Measurements from ENCODE around the gene CDYL. TPM values are rescaled to one million over a fixed set of nuclear protein-coding genes. Genes with fewer than 3 reads are reported as not detected.

CDYL gene
- total RNA-seq, 1 experiment from 2014 or later, result 38.4 TPM

DNA sequence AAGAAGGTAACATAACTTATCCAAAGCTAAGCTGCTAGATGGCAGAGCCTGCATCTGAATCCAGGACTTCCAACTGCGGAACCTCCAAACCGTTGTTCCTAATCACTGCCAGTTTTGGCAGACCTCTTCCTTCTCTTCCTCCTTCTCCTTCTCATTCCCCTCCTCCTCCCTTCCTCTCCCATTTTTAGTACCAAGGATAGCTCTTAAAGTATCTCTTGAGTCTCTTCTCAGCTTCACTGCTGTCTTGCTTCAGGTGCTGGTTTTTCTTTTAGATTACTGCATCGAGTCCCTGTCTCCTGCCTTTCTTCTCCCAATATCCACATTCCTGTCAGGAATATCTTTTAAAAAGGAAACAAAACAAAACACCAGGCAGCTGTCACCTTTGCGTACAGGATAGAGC lies 77.1 kb downstream of the CDYL start:
- no TSS peak for BruUV-seq (replicated peaks)
- Histone ChIP-seq H3K79me2 (ENCODE audit: low read length) (peaks cover 99% of the 10 kb centered on the region), H3K4me1 (ENCODE audit: insufficient read depth, low read length) (peaks cover 26% of the 10 kb centered on the region), H3K9me2 (replicated peaks; ENCODE audit: low read length) (no peaks in the 10 kb centered on the region), H4K20me1 (ENCODE audit: low read length) (peaks cover 77% of the 10 kb centered on the region), H3K36me3 (ENCODE audit: low read depth, low read length) (peaks cover 2% of the 10 kb centered on the region; the same call in 1 of the 2 replicates), H3K9me3 (ENCODE audit: low read length) (no peaks in the 10 kb centered on the region), H3K9ac (ENCODE audit: low read length) (no peak overlapping the region), H3K4me3 (ENCODE audit: low read length) (no peak overlapping the region), H2AFZ (ENCODE audit: low read length) (no peak overlapping the region), H3K27me3 (ENCODE audit: low read length) (no peaks in the 10 kb centered on the region), H3K4me2 (ENCODE audit: low read length) (peak overlapping the region; percentile 7), H3K27ac (ENCODE audit: low read length) (peak overlapping the region; percentile 22), H3F3A (ENCODE audit: low read length, unreplicated experiment) (no peaks in the 10 kb centered on the region)
- peak; percentile 12 for DNase-seq
- POLR2A ChIA-PET (ENCODE audit: unreplicated experiment), result interaction anchor here (0.7 kb wide), 1 partner anchor 49 kb away, joined by 3 read pairs; no protein-coding TSS in a partner anchor
- CTCF ChIA-PET, result no interaction called here
- intact Hi-C loops (cut with micrococcal nuclease), result no loop called here
- ATAC-seq, result no peak
- TF ChIP-seq, protein P1, sequence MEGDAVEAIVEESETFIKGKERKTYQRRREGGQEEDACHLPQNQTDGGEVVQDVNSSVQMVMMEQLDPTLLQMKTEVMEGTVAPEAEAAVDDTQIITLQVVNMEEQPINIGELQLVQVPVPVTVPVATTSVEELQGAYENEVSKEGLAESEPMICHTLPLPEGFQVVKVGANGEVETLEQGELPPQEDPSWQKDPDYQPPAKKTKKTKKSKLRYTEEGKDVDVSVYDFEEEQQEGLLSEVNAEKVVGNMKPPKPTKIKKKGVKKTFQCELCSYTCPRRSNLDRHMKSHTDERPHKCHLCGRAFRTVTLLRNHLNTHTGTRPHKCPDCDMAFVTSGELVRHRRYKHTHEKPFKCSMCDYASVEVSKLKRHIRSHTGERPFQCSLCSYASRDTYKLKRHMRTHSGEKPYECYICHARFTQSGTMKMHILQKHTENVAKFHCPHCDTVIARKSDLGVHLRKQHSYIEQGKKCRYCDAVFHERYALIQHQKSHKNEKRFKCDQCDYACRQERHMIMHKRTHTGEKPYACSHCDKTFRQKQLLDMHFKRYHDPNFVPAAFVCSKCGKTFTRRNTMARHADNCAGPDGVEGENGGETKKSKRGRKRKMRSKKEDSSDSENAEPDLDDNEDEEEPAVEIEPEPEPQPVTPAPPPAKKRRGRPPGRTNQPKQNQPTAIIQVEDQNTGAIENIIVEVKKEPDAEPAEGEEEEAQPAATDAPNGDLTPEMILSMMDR (conservative IDR thresholded peaks at IDR 0.05; ENCODE audit: low read depth, low read length), result no peak
- TF ChIP-seq EZH2phosphoT487 (IDR thresholded peaks at IDR 0.05; ENCODE audit: borderline replicate concordance, low read length), result no peak
- TF ChIP-seq EZH2 (IDR thresholded peaks at IDR 0.05; ENCODE audit: low read length, unreplicated experiment), result no peak

DNA sequence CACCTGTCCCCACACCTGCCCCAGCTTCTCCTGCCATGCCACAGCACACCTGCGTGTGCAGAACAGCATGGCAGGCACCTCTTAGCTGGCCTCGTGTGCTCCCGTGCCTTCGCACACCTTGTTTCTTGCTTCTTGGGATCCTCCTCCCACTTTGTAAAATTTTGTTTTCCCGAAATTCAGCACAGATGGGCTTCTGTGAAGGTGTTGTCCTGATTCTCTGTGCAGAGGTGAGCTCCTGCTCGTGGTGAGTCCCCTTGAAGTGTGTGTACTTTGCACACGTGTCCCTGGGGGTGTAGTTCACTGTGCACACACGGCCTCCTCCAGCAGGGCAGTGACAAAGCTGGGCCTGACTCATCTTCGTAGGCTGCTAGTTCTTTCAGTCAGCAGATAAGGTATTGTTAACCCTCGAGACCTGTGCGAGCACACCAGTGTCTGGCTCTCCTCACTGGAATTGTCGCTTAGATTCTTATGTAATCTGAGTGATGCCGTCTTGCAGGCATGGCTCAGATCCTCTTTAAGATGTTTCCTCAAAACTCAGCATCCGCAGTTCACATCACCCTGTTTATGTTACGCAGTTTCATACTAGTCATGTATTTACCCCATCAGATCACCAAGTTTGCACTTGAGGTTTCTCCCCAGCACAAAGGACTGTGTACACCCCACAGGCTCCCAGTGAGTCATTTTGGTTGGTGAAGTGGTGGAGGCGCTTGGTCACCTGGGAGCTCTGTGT lies 77.7 kb downstream of the CDYL start:
- peak overlapping the region; percentile 22 for H3K27ac ChIP-seq (ENCODE audit: low read length)
- H3K9me2 ChIP-seq (replicated peaks; ENCODE audit: low read length), result no peaks in the 10 kb centered on the region
- CTCF ChIA-PET, result no interaction called here
- peaks cover 99% of the 10 kb centered on the region for H3K79me2 ChIP-seq (ENCODE audit: low read length)
- peak overlapping the region; percentile 7 for H3K4me2 ChIP-seq (ENCODE audit: low read length)
- DNase-seq (peak; percentile 58), ATAC-seq (peak; percentile 80)
- peaks cover 20% of the 10 kb centered on the region for H3K4me1 ChIP-seq (ENCODE audit: insufficient read depth, low read length)
- no peak overlapping the region for H3K4me3 ChIP-seq (ENCODE audit: low read length)
- BruUV-seq (replicated peaks), result no TSS peak
- H3K9ac ChIP-seq (ENCODE audit: low read length), result no peak overlapping the region
- intact Hi-C loops (cut with micrococcal nuclease), result no loop called here
- peaks cover 2% of the 10 kb centered on the region; the same call in 1 of the 2 replicates for H3K36me3 ChIP-seq (ENCODE audit: low read depth, low read length)
- peaks cover 75% of the 10 kb centered on the region for H4K20me1 ChIP-seq (ENCODE audit: low read length)
- POLR2A ChIA-PET (ENCODE audit: unreplicated experiment), result interaction anchor here (0.7 kb wide), 1 partner anchor 48 kb away, joined by 3 read pairs; no protein-coding TSS in a partner anchor
- TF ChIP-seq, protein P1 (conservative IDR thresholded peaks at IDR 0.05; ENCODE audit: low read depth, low read length), result no peak
- TF ChIP-seq EZH2phosphoT487 (IDR thresholded peaks at IDR 0.05; ENCODE audit: borderline replicate concordance, low read length), result no peak
- no peak for TF ChIP-seq EZH2 (IDR thresholded peaks at IDR 0.05; ENCODE audit: low read length, unreplicated experiment)
- no peaks in the 10 kb centered on the region for H3F3A ChIP-seq (ENCODE audit: low read length, unreplicated experiment)
- H3K27me3 ChIP-seq (ENCODE audit: low read length), result no peaks in the 10 kb centered on the region
- H3K9me3 ChIP-seq (ENCODE audit: low read length), result no peaks in the 10 kb centered on the region
- no peak overlapping the region for H2AFZ ChIP-seq (ENCODE audit: low read length)

DNA sequence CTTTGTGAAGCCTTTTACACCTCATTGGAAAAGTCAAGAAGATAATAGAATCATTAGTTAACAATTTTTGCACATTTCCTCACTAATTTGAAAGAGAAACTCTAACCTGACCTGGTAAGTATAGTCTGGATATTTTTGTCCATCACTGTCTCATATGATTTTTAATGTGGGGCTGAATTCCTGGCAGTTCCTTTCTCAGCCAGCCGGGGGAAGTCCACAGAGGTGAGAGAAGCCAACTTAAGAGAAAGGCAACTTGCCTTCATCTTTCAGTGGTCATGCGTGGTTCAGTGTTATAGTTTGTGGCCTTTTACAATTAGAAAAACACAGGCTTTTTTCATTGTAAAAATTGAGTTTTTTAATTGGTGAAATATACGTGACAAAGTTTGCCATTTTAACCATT lies 80.6 kb downstream of the CDYL start:
- Histone ChIP-seq H3K79me2 (ENCODE audit: low read length) (peaks cover 91% of the 10 kb centered on the region), H3K27ac (ENCODE audit: low read length) (no peak overlapping the region), H3K4me2 (ENCODE audit: low read length) (no peak overlapping the region), H3K4me1 (ENCODE audit: insufficient read depth, low read length) (peaks cover 16% of the 10 kb centered on the region), H2AFZ (ENCODE audit: low read length) (no peak overlapping the region), H3K27me3 (ENCODE audit: low read length) (no peaks in the 10 kb centered on the region), H3K9me2 (replicated peaks; ENCODE audit: low read length) (no peaks in the 10 kb centered on the region), H3K36me3 (ENCODE audit: low read depth, low read length) (peaks cover 2% of the 10 kb centered on the region; the same call in 1 of the 2 replicates), H3K9me3 (ENCODE audit: low read length) (no peaks in the 10 kb centered on the region), H4K20me1 (ENCODE audit: low read length) (peaks cover 62% of the 10 kb centered on the region), H3F3A (ENCODE audit: low read length, unreplicated experiment) (no peaks in the 10 kb centered on the region), H3K9ac (ENCODE audit: low read length) (no peak overlapping the region), H3K4me3 (ENCODE audit: low read length) (no peak overlapping the region)
- TF ChIP-seq, protein P1 (conservative IDR thresholded peaks at IDR 0.05; ENCODE audit: low read depth, low read length), result peak; percentile 37; the same call in 1 of the 2 replicates
- TF ChIP-seq EZH2 (IDR thresholded peaks at IDR 0.05; ENCODE audit: low read length, unreplicated experiment) (no peak), EZH2phosphoT487 (IDR thresholded peaks at IDR 0.05; ENCODE audit: borderline replicate concordance, low read length) (no peak)
- BruUV-seq (replicated peaks), result no TSS peak
- ATAC-seq (no peak), DNase-seq (no peak)
- intact Hi-C loops (cut with micrococcal nuclease), result loop anchor here (5.0 kb wide), 1 partner anchor 81 kb away; no protein-coding TSS in a partner anchor
- POLR2A ChIA-PET (ENCODE audit: unreplicated experiment), result no interaction called here
- CTCF ChIA-PET, result no interaction called here

All from PC-3 (cell line).